WI38 (cell line): ENCODE results near the gene ZNF333.

Experiments
- H3K4me3 ChIP-seq: 2 replicates; pipeline ENCODE4 v1.5.1; 2011; ENCODE audit warnings: low read depth, mild to moderate bottlenecking, control low read depth, low read length
- CTCF ChIP-seq: IDR thresholded peaks from 2 replicates; pipeline ENCODE4 v1.5.1; 2012; ENCODE audit warnings: low read depth, mild to moderate bottlenecking, control low read depth, low read length

ZNF333 gene

GRCh38 chr19:14695471-14695870 is 5.6 kb downstream of the ZNF333 start:
- TF ChIP-seq CTCF = no peak
- H3K4me3 ChIP-seq = no peak overlapping the region

GRCh38 chr19:14699641-14700040 is 9.8 kb downstream of the ZNF333 start:
- no peak overlapping the region for H3K4me3 ChIP-seq
- no peak for TF ChIP-seq CTCF

- TF ChIP-seq CTCF = no peak
- H3K4me3 ChIP-seq = no peak overlapping the region
Measured at GRCh38 chr19:14700711-14701375, 11.0 kb downstream of the ZNF333 start.

GRCh38 chr19:14703833-14704232 is 14.0 kb downstream of the ZNF333 start:
- TF ChIP-seq CTCF = no peak
- H3K4me3 ChIP-seq = no peak overlapping the region

- H3K4me3 ChIP-seq = no peak overlapping the region
- TF ChIP-seq CTCF = no peak
Measured at GRCh38 chr19:14704450-14704849, 14.6 kb downstream of the ZNF333 start.

- TF ChIP-seq CTCF = no peak
- H3K4me3 ChIP-seq = no peak overlapping the region
Measured at GRCh38 chr19:14715841-14716240, 26.0 kb downstream of the ZNF333 start.

GRCh38 chr19:14718522-14719116 is 28.8 kb downstream of the ZNF333 start:
- TF ChIP-seq CTCF = no peak
- H3K4me3 ChIP-seq = no peak overlapping the region
